Measurements from ENCODE around the gene USP6NL.
"Not testable (repeated sequence)": the region's sequence is repeated elsewhere in the genome, so short reads cannot be mapped to it uniquely, and the experiment has no call there.

The USP6NL gene

DNA sequence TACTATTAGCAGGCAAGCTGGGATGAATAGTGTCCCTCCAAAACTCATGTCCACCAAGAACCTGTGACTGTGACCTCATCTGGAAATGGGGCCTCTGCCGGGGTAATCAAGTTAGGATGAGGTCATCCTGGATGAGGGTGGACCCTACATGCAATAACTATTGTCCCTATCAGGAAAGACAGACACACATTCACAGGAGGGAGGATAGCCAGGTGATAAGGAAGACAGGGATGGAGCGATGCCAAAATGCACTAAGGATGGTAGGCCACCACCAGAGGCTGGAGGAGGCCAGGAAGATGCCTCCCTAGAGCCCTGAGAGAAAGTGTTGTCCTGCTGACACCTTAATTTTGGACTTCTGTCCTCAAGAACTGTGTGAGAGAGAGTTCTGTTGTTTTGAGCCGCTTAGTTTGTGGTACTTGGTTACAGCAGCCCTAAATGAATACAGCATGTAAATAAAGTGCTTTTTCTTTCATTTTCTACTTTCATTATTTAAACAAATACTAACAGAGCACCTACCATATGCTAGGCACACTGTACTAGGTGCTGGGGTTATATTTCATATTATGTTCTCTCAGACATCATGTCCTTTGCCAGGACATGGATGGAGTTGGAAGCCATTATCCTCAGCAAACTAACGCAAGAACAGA lies 111.9 kb downstream of the USP6NL start:
- peak; percentile 98 to 99 for DNase-seq
- TF ChIP-seq GATA1 (IDR thresholded peaks at IDR 0.05; ENCODE audit: low read depth, low read length) (peak; percentile 80), POLR2A (IDR thresholded peaks at IDR 0.05; ENCODE audit: low read length) (peak; percentile 41)

DNA sequence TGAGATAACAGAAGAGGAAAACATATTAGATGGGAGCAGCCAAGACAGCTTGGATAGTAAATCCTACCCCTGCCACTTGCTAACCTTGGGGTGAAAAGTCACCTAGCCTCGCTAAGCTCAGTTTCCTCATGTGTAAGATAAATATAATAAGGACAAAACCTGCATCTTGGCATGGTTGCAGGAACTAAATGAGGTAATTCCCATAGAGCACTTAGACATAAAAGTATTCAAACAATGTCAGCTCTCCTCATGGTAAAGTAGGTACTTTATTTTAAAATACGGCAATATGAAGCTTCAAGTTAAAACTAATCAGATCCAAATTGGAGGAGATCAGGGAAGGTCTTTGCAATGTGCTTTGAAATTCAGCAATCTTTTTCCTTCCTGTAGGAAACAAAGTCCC lies 113.1 kb downstream of the USP6NL start:
- no peak for DNase-seq
- TF ChIP-seq POLR2A (IDR thresholded peaks at IDR 0.05; ENCODE audit: low read length): no peak
- no peak for TF ChIP-seq GATA1 (IDR thresholded peaks at IDR 0.05; ENCODE audit: low read depth, low read length)

DNA sequence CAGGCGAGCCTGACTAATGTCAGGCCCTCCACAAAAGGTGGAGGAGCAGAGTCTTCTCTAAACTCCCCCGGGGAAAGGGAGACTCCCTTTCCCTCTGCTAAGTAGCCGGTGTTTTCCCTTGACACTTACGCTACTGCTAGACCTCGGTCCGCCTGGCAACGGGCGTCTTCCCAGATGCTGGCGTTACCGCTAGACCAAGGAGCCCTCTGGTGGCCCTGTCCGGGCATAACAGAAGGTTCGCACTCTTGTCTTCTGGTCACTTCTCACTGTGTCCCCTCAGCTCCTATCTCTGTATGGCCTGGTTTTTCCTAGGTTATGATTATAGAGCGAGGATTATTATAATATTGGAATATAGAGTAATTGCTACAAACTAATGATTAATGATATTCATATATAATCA lies 116.5 kb downstream of the USP6NL start:
- DNase-seq: not testable (repeated sequence)

DNA sequence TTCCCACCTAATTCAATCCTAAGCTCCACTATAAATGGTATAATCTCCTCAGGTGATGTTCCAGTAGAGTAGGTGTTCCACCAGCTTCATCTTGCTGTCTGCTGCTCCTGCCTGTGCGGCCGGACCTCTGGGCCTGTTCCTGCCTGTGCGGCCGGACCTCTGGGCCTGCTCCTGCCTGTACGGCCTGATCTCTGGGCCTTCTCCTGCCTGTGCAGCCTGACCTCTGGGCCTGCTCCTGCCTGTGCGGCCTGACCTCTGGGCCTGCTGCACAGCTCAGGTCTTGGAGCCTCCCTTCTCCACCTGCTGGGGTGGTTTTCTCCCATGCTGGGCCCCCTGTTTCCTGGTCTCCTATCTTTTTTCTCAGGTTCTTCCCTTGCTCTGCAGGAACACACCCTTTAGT lies 117.8 kb downstream of the USP6NL start:
- DNase-seq: no peak
- no peak for TF ChIP-seq GATA1 (IDR thresholded peaks at IDR 0.05; ENCODE audit: low read depth, low read length)
- TF ChIP-seq POLR2A (IDR thresholded peaks at IDR 0.05; ENCODE audit: low read length): no peak

DNA sequence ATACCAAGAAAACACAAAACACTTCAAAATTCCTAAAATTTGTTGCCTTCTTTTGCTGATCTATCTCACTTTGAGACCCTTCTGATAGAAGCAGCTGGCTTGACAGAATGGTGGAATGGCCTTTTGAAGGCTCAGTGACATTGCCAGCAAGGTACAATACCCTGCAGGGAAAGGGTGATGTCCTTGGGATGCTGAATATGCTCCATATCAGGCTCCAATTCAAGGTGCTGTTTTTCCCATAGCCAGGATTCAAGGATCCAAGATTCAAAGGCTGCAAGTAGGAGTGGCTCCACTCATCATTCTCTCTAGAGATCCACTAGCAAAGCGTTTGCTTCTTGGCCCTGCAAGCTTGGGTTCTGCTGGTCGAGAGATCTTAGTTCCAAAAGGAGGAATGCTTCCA lies 120.4 kb downstream of the USP6NL start:
- no peak for TF ChIP-seq POLR2A (IDR thresholded peaks at IDR 0.05; ENCODE audit: low read length)
- no peak for TF ChIP-seq GATA1 (IDR thresholded peaks at IDR 0.05; ENCODE audit: low read depth, low read length)
- no peak for DNase-seq

DNA sequence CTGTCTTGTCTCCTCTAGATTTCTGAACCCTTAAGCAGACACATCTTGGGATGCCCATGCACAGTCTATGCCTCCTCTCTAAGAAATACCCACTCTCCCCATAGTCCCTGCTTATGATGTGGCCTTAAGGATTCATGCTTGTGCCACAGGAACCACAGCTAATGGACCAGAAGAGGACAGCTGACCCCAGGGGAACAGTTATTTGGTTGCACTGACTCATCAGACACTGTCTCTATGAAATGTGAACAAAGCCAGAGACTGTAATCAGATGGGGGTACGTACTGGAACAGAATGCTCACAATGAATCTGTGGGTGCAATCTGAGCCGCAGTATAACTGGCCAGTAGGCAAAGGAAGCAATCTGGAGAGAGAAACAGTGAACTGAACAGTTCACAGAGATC lies 121.9 kb downstream of the USP6NL start:
- no peak for DNase-seq
- no peak for TF ChIP-seq GATA1 (IDR thresholded peaks at IDR 0.05; ENCODE audit: low read depth, low read length)
- TF ChIP-seq POLR2A (IDR thresholded peaks at IDR 0.05; ENCODE audit: low read length): no peak

DNA sequence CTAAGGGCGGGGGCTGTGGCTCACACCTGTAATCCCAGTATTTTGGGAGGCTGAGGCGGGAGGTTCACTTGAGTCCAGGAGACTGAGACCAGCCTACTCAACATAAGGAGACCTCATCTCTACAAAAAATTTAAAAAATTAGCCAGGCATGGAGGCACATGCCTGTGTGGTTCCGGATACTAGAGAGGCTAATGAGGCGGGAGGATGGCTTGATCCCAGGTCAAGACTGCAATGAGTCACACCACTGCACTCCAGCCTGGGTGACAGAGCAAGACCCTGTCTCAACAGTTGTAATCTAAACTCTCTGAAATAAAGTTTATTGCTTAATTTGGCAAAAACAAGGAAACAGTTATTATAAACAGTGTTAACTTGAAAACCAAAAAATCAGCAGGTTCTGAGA lies 123.3 kb downstream of the USP6NL start:
- TF ChIP-seq GATA1 (IDR thresholded peaks at IDR 0.05; ENCODE audit: low read depth, low read length) (no peak), POLR2A (IDR thresholded peaks at IDR 0.05; ENCODE audit: low read length) (no peak)
- no peak for DNase-seq

DNA sequence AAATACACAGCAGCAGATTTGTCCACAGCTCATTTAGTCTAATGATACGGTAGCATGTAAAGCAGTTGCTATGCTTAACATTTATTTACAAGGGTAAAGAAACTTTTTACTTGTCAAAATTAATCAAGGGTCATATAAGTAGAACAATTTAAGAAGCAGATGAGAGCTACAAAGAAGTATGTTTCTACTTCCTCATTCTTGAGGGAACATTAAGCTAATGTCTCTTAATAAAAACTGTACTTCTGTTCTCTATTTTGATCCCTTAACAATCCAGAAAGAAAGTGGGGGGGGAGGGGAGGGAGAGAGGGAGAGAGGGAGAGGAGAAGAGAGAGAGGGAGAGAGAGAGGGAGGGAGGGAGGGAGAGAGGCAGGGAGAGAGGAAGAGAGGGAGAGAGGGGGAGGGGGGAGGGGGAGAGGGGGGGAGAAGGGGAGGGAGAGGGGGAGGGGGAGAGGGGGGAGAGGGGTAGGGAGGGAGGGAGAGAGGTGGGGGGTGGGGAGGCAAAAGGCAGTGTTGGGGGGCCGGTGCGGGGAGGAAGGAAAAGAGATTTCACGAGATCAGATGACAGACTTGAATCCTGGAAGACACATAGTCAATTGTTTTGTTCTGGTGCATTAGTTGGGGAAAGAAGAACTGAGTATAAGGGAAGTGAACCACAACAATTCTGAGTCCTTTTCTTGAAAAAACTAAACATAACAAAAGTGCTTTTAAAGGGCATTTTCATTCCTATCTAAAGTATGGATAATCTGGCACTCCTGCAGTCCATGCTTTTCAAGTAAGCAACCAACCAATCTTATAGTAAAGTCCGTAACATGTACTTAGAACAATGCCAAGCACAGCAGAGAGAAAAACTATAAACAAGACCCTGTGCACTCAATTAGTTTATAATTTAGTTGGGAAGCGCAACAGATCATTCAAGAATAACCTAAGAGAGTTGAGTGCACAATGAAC lies 128.0 kb downstream of the USP6NL start:
- DNase-seq: no peak
- no peak for TF ChIP-seq GATA1 (IDR thresholded peaks at IDR 0.05; ENCODE audit: low read depth, low read length)
- TF ChIP-seq POLR2A (IDR thresholded peaks at IDR 0.05; ENCODE audit: low read length): no peak

DNA sequence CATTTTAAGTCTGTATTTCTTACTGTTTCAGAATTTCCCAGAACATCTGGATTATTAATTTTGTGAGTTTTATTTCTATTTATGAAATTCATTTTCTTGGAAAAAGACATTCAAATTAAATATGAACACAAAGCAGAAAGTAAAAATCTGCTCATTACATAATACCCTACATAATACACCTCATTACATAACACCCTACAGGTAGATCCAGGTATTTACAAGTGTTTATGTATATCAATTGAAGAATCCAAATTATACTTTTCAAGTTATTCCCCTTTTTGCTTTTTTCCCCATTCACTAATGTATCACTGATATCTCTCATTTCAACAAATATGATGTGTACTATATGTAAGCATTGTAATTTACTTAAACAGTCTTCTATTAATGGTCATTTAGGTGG lies 129.1 kb downstream of the USP6NL start:
- no peak for DNase-seq
- no peak for TF ChIP-seq POLR2A (IDR thresholded peaks at IDR 0.05; ENCODE audit: low read length)
- TF ChIP-seq GATA1 (IDR thresholded peaks at IDR 0.05; ENCODE audit: low read depth, low read length): no peak

DNA sequence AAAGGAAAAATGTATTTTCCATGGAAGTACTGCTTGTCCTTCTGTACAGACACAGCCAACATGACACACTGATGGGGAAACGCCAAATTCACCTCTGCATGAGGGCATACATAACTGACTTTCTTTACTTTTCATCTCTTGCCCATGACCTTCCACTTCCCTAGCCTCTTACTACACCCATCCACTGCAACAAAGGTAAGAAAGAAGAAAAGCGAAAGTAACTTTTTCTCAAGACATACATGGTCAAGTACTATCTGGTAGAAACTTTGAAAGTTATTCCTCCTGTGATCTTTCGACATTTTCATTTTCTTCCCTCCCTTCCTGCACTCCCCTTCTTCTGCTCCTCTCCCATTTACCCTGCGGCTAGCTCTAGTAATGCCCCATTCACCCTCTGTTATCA lies 130.8 kb downstream of the USP6NL start:
- DNase-seq: no peak

DNA sequence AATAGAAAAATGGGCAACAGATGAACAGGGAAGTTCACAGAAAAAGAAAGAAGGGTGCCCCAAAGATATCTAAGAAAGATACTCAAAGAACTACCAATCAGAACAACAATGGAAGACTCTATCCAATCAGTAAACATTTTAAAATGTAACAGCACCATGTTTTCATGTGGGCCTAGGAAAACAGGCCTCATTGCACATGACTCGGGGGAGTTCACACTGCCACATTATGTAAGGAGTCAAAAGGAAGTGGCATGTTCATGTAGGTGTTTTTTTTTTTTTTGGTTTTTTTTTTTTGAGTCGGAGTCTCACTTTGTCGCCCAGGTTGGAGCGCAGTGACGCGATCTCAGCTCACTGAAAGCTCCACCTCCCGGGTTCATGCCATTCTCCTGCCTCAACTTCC lies 132.2 kb downstream of the USP6NL start:
- no peak for TF ChIP-seq GATA1 (IDR thresholded peaks at IDR 0.05; ENCODE audit: low read depth, low read length)
- no peak for TF ChIP-seq POLR2A (IDR thresholded peaks at IDR 0.05; ENCODE audit: low read length)
- no peak for DNase-seq

More for the DNA sequence above, 130.8 kb downstream of the USP6NL start:
- TF ChIP-seq POLR2A (IDR thresholded peaks at IDR 0.05; ENCODE audit: low read length): no peak
- no peak for TF ChIP-seq GATA1 (IDR thresholded peaks at IDR 0.05; ENCODE audit: low read depth, low read length)

DNA sequence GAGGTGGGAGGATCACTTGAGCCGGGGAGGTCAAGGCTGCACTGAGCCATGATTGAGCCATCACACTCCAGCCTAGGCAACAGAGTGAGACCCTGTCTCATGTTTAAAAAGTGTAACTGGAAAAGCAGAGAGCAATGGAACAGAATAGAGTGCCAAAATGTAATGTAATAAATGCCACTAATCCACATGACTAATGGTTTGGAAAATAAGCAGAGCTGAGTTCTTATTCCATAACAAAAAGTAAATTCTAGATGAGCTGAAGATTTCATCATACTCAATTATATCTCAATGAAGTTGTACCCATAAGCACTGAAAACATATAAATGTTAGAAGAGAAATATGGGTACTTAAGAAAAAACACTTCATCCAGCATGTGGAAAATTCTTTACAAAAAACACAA lies 132.6 kb downstream of the USP6NL start:
- no peak for DNase-seq
- TF ChIP-seq GATA1 (IDR thresholded peaks at IDR 0.05; ENCODE audit: low read depth, low read length) (no peak), POLR2A (IDR thresholded peaks at IDR 0.05; ENCODE audit: low read length) (no peak)

DNA sequence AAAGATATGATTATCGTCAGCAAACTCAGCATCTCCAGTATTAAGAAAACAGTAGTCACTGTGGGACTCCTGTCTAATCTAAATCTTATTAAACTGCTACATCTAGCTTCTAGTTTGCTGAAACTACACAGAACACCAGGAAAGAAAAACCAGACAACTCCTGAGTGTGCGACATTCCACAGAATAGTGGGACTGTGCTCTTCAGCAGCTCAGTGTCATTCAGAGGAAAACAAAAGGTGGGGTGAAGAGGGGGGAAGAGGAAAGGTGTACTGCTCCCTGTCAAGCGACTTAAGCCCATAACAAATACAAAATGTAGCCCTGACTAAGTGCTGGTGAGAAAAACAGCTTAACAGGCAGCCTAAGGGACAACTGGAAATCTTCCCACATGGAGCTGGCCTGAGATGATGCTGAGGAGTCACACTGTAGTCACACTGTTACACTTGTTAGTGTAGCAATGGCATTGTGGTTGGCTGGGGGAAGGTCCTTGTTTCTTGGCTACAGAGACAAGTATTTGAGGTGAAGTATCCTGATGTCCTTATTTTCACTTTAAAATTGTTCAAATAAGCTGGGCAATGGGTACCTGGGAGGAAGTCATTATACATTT lies 135.5 kb downstream of the USP6NL start:
- no peak for DNase-seq
- TF ChIP-seq POLR2A (IDR thresholded peaks at IDR 0.05; ENCODE audit: low read length) (no peak), GATA1 (IDR thresholded peaks at IDR 0.05; ENCODE audit: low read depth, low read length) (no peak)

DNA sequence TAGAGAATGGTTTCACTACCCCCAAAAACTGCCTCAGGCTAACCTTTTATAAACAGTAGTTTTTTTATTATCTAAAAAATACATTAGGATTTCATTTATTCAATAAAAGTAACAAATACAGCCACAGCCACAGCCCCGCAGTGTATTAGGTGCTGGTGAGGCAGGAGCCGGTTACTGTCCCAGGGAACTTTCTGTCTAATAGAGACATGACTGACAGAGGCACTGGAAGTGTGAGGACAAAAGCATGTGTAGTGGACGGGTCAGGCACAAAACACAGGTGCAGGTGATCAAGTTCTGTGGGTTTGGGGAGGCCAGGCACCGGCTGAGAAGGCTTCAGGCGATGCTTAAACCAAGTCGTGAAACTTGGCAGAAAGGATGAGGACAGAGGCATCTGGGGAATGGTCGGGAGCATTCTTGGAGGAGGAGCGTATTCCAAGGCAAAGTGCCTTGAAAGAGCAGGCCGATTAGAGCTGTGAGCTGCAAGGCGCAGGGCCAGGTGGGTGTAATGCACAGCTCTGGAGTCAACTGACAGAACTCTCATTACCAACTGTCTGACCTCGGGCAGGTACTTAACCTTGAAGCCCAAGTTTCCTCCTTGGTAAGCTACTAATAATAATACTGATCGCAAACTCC lies 138.2 kb downstream of the USP6NL start:
- DNase-seq: no peak
- TF ChIP-seq GATA1 (IDR thresholded peaks at IDR 0.05; ENCODE audit: low read depth, low read length) (no peak), POLR2A (IDR thresholded peaks at IDR 0.05; ENCODE audit: low read length) (no peak)

All from erythroblast (primary cell).